Caco-2 (cell line): ENCODE data around the gene TNNI2. TPM values are rescaled to one million over a fixed set of nuclear protein-coding genes. Genes with fewer than 3 reads are reported as not detected.

ENCODE experiments used
- BruUV-seq: library from RNA; stranded (reverse); fragments of 400-500 nt; replicated peaks from 2 replicates; lab custom pipeline; 2021; lab: Mats Ljungman, UMichigan
- CTCF ChIA-PET: fragments of 300-600 bp; sonication (Branson Sonifier 250); formaldehyde crosslinking; loops from one replicate; lab custom pipeline; 2022; ENCODE audit warnings: antibody characterized with exemption; lab: Charles Lee
- POLR2A ChIA-PET: fragments of 300-600 bp; sonication (Branson Sonifier 250); formaldehyde crosslinking; loops from one replicate; lab custom pipeline; 2022; ENCODE audit warnings: antibody characterized with exemption; lab: Charles Lee
- DNase-seq, 2 experiments: peaks; one replicate each; pipeline versions ENCODE4 v3.0.0 to v3.0.0-alpha.2; 2020 to 2022
- H3K27me3 ChIP-seq: replicated peaks from 2 replicates; pipeline ENCODE4 v1.6.0; 2011; ENCODE audit warnings: low read length; ENCODE audit not compliant: control insufficient read depth, insufficient read depth
- H3K36me3 ChIP-seq: 2 replicates; pipeline ENCODE4 v1.5.1; 2011; ENCODE audit warnings: low read length; ENCODE audit not compliant: control insufficient read depth, insufficient read depth
- H3K4me1 ChIP-seq: fragments of 250-450 bp; sonication (Bioruptor Pico); 2 replicates; pipeline ENCODE4 v1.5.1; 2020; ENCODE audit warnings: mild to moderate bottlenecking
- H3K4me3 ChIP-seq: 2 replicates; pipeline ENCODE4 v1.5.1; 2011; ENCODE audit warnings: low read depth, mild to moderate bottlenecking, control low read depth, low read length
- H3K9me3 ChIP-seq: fragments of 250-450 bp; sonication (Bioruptor Pico); 2 replicates; pipeline ENCODE4 v1.5.1; 2020; ENCODE audit warnings: mild to moderate bottlenecking, moderate library complexity
- H3K27ac Mint-ChIP-seq: one replicate; pipeline ENCODE4 v1.8.0; 2022; ENCODE audit warnings: mixed read lengths; ENCODE audit not compliant: unreplicated experiment
- H3K27me3 Mint-ChIP-seq: one replicate; pipeline ENCODE4 v1.8.0; 2022; ENCODE audit warnings: mixed read lengths; ENCODE audit not compliant: insufficient read depth, unreplicated experiment
- H3K36me3 Mint-ChIP-seq: one replicate; pipeline ENCODE4 v1.8.0; 2022; ENCODE audit warnings: mild to moderate bottlenecking, mixed read lengths; ENCODE audit not compliant: insufficient read depth, unreplicated experiment
- H3K4me1 Mint-ChIP-seq: one replicate; pipeline ENCODE4 v1.8.0; 2022; ENCODE audit warnings: low read depth, mixed read lengths; ENCODE audit not compliant: unreplicated experiment
- H3K4me3 Mint-ChIP-seq: one replicate; pipeline ENCODE4 v1.8.0; 2022; ENCODE audit warnings: mild to moderate bottlenecking, moderate library complexity, mixed read lengths; ENCODE audit not compliant: unreplicated experiment
- H3K9me3 Mint-ChIP-seq: one replicate; pipeline ENCODE4 v1.8.0; 2022; ENCODE audit warnings: mixed read lengths; ENCODE audit not compliant: unreplicated experiment
- CTCF ChIP-seq, 2 experiments: fragments of 200-600 bp in 1 of 2; IDR thresholded peaks; 1 replicate in 1 of 2; 2 replicates in 1 of 2; pipeline versions ENCODE4 v1.5.1 to v1.8.0; 2011 to 2022; ENCODE audit warnings: antibody characterized with exemption in 1 of 2, control low read depth in 1 of 2, inconsistent platforms in 1 of 2, low read depth in 1 of 2, low read length in 1 of 2, mild to moderate bottlenecking in 1 of 2, moderate library complexity in 1 of 2; ENCODE audit not compliant: insufficient read depth in 1 of 2, severe bottlenecking in 1 of 2, unreplicated experiment in 1 of 2
- intact Hi-C: fragments of 100-400 bp; cut with micrococcal nuclease; formaldehyde crosslinking; loops from one replicate; pipeline ENCODE4 v1.10.0; 2022; ENCODE audit not compliant: unreplicated experiment
- microRNA-seq: library from miRNA; unstranded; fragments of <30 nt; microRNA quantifications from one replicate; pipeline ENCODE4 v1.2.0, GENCODE V29; 2022
- total RNA-seq: library from RNA; stranded (reverse); gene quantifications from 2 replicates; pipeline ENCODE4 v1.2.3, GENCODE V29; 2022

TNNI2 gene
- total RNA-seq, 1 experiment from 2014 or later: 8.6 TPM

GRCh38 chr11:1889941-1890855, 51.4 kb downstream of the TNNI2 start:
- H3K27ac Mint-ChIP-seq: no peak overlapping the region
- Histone ChIP-seq H3K27me3 (no peaks in the 10 kb centered on the region), H3K4me1 (no peaks in the 10 kb centered on the region), H3K4me3 (no peak overlapping the region), H3K36me3 (no peaks in the 10 kb centered on the region), H3K9me3 (no peaks in the 10 kb centered on the region)
- no peaks in the 10 kb centered on the region for H3K9me3 Mint-ChIP-seq
- H3K36me3 Mint-ChIP-seq: no peaks in the 10 kb centered on the region
- ChIA-PET POLR2A (no interaction called here), CTCF (interaction anchor here (1.2 kb wide), 1 partner anchor 55 kb away, joined by 3 read pairs; the partner anchor contains the start of gene SYT8)
- no peaks in the 10 kb centered on the region for H3K4me1 Mint-ChIP-seq
- BruUV-seq: no TSS peak
- H3K27me3 Mint-ChIP-seq: peaks cover 3% of the 10 kb centered on the region
- intact Hi-C loops: no loop called here
- DNase-seq: no peak
- no peak for TF ChIP-seq CTCF (IDR thresholded peaks at IDR 0.05; ENCODE audit: insufficient read depth in 1 of 2, low read depth in 1 of 2, low read length in 1 of 2, severe bottlenecking in 1 of 2, unreplicated experiment in 1 of 2)
- H3K4me3 Mint-ChIP-seq: no peak overlapping the region

Small RNAs within 50 kb of the gene (microRNA-seq; reads per million reads assigned to microRNA genes)
- not detected for gene MIR4298
- not detected for gene MIR7847

Other genes starting within 250 kb of the TNNI2 start
- not detected in 2 replicates for gene KRTAP5-2, start 240.7 kb upstream of the TNNI2 start, total RNA-seq
- gene KRTAP5-3, start 230.5 kb upstream of the TNNI2 start, total RNA-seq: not detected in 2 replicates
- not detected in 2 replicates for gene KRTAP5-4, start 216.8 kb upstream of the TNNI2 start, total RNA-seq
- not detected in 2 replicates for gene KRTAP5-5, start 209.2 kb upstream of the TNNI2 start, total RNA-seq
- not detected in 2 replicates for gene KRTAP5-6, start 141.8 kb upstream of the TNNI2 start, total RNA-seq
- 1.3 and 2.7 TPM in 2 replicates for gene IFITM10, start 88.4 kb upstream of the TNNI2 start, total RNA-seq
- gene CTSD, start 75.1 kb upstream of the TNNI2 start, total RNA-seq: 328 and 335 TPM in 2 replicates
- gene SYT8, start 4.0 kb upstream of the TNNI2 start, total RNA-seq: 11.3 and 14.9 TPM in 2 replicates
- 1.5 TPM in 1 of 2 replicates, not detected in the other for gene LSP1, start 14.1 kb downstream of the TNNI2 start, total RNA-seq
- not detected in 2 replicates for gene PRR33, start 52.9 kb downstream of the TNNI2 start, total RNA-seq
- 0.88 and 2.8 TPM in 2 replicates for gene TNNT3, start 80.7 kb downstream of the TNNI2 start, total RNA-seq
- gene MRPL23, start 108.4 kb downstream of the TNNI2 start, total RNA-seq: 7.8 and 15.0 TPM in 2 replicates
- 1.5 TPM in 2 replicates for gene H19, start 158.9 kb downstream of the TNNI2 start, total RNA-seq